MM.1S (cell line): Measurements from ENCODE around the gene INO80D.

ENCODE experiments used
- CTCF ChIP-seq: fragments of 300-600 bp; sonication (generic); IDR thresholded peaks from 2 replicates; pipeline ENCODE4 v1.5.1; 2016; ENCODE audit warnings: antibody characterized with exemption, low read length, mixed read lengths
- EZH2 ChIP-seq: fragments of 300-600 bp; sonication (generic); optimal IDR thresholded peaks from 2 replicates; pipeline ENCODE3; 2017; ENCODE audit warnings: low read depth, mild to moderate bottlenecking, antibody characterized with exemption, low read length, mixed read lengths

GRCh38 chr2:206082298-206082843 lies 3.6 kb downstream of the INO80D start:
- TF ChIP-seq CTCF (no peak), EZH2 (no peak)
